DOHH2 (cell line): ENCODE results near the gene RABGAP1L.

Experiments used
- EZH2phosphoT487 ChIP-seq: fragments of 200-600 bp; sonication (generic); IDR thresholded peaks from 2 replicates; pipeline ENCODE4 v1.6.1; 2017; ENCODE audit warnings: borderline replicate concordance, mild to moderate bottlenecking, antibody characterized with exemption, low read length, moderate library complexity, mixed read lengths
- TF ChIP-seq, protein P1 (sequence below): fragments of 200-600 bp; sonication (generic); IDR thresholded peaks from one replicate; pipeline ENCODE4 v1.5.1; 2014; ENCODE audit warnings: antibody characterized with exemption, mild to moderate bottlenecking, low read depth, low read length; ENCODE audit not compliant: poor library complexity, severe bottlenecking

DNA sequence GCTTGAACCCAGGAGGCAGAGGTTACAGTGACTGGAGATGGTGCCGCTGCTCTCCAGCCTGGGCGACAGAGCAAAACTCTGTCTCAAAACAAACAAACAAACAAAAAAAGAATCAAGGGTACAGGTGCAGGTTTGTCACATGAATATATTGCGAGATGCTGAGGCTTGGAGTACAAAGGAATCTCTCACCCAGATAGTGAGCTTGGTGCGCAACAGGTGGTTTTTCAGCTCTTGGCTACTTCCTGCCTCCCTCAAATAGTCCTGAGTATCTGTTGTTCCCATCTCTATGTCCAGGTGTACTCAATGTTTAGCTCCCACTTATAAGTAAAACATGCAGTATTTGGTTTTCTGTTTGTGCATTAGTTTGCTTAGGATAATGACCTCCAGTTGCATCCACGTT is 666.5 kb downstream of the RABGAP1L start:
- TF ChIP-seq, protein P1, sequence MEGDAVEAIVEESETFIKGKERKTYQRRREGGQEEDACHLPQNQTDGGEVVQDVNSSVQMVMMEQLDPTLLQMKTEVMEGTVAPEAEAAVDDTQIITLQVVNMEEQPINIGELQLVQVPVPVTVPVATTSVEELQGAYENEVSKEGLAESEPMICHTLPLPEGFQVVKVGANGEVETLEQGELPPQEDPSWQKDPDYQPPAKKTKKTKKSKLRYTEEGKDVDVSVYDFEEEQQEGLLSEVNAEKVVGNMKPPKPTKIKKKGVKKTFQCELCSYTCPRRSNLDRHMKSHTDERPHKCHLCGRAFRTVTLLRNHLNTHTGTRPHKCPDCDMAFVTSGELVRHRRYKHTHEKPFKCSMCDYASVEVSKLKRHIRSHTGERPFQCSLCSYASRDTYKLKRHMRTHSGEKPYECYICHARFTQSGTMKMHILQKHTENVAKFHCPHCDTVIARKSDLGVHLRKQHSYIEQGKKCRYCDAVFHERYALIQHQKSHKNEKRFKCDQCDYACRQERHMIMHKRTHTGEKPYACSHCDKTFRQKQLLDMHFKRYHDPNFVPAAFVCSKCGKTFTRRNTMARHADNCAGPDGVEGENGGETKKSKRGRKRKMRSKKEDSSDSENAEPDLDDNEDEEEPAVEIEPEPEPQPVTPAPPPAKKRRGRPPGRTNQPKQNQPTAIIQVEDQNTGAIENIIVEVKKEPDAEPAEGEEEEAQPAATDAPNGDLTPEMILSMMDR, result no peak
- no peak for TF ChIP-seq EZH2phosphoT487
